H7 (cell line): ENCODE data around the gene ACAP3. TPM values are rescaled to one million over a fixed set of nuclear protein-coding genes. Genes with fewer than 3 reads are reported as not detected.

Source experiments
- DNase-seq: peaks from one replicate; pipeline ENCODE4 v3.0.0; 2012
- H3K27me3 ChIP-seq: 2 replicates; pipeline ENCODE4 v1.6.0; 2011; ENCODE audit warnings: mild to moderate bottlenecking, low read length; ENCODE audit not compliant: control insufficient read depth, insufficient read depth
- H3K36me3 ChIP-seq: replicated peaks from 2 replicates; pipeline ENCODE4 v1.5.1; 2011; ENCODE audit warnings: low read length; ENCODE audit not compliant: control insufficient read depth, insufficient read depth
- H3K4me3 ChIP-seq: 2 replicates; pipeline ENCODE4 v1.5.1; 2011; ENCODE audit warnings: low read depth, mild to moderate bottlenecking, control low read depth, low read length, moderate library complexity; ENCODE audit not compliant: insufficient read depth
- total RNA-seq: library from RNA; depleted of rRNA; stranded (reverse); fragments of >200 nt; shearing (Covaris generic); gene quantifications from 2 replicates; pipeline ENCODE4 v1.2.3, GENCODE V29; 2014; rRNA removed

Gene ACAP3
- 55.7 and 55.9 TPM in 2 replicates for total RNA-seq

- peak within 1 kb of the TSS; percentile 92 for H3K4me3 ChIP-seq
- H3K36me3 ChIP-seq = peaks cover 9% of the 10 kb centered on the region
- no peaks in the 10 kb centered on the region; the same call in 1 of the 2 replicates for H3K27me3 ChIP-seq
- peak; percentile 100 for DNase-seq
Measured at GRCh38 chr1:1307923-1308755, at the start of gene ACAP3, which contains the start of gene PUSL1. Gene ACAP3 (minus strand): TSS chr1:1307930. CDS start chr1:1307815, 115 bp downstream. Gene PUSL1 (plus strand): TSS chr1:1308597. CDS start chr1:1308644, 47 bp downstream.

- DNase-seq = no peak
- Histone ChIP-seq H3K27me3 (peaks cover 18% of the 10 kb centered on the region), H3K4me3 (no peak overlapping the region; the same call in 1 of the 2 replicates), H3K36me3 (no peaks in the 10 kb centered on the region)
Measured at GRCh38 chr1:1356796-1357401, 49.2 kb upstream of the ACAP3 start.

- Histone ChIP-seq H3K4me3 (no peak overlapping the region), H3K36me3 (no peaks in the 10 kb centered on the region), H3K27me3 (peaks cover 18% of the 10 kb centered on the region)
- DNase-seq = no peak
Measured at GRCh38 chr1:1356166-1356795, 48.6 kb upstream of the ACAP3 start.

GRCh38 chr1:1355416-1355815, 47.7 kb upstream of the ACAP3 start:
- Histone ChIP-seq H3K4me3 (peak overlapping the region; percentile 30), H3K27me3 (peaks cover 18% of the 10 kb centered on the region), H3K36me3 (no peaks in the 10 kb centered on the region)
- no peak for DNase-seq

- no peak for DNase-seq
- peak overlapping the region; percentile 31 for H3K4me3 ChIP-seq
Measured at GRCh38 chr1:1354271-1355247, 46.8 kb upstream of the ACAP3 start.

GRCh38 chr1:1353389-1354151, 45.8 kb upstream of the ACAP3 start:
- Histone ChIP-seq H3K27me3 (peaks cover 18% of the 10 kb centered on the region), H3K36me3 (no peaks in the 10 kb centered on the region), H3K4me3 (peak overlapping the region; percentile 31)
- DNase-seq = peak; percentile 93

More at GRCh38 chr1:1354271-1355247, 46.8 kb upstream of the ACAP3 start:
- H3K36me3 ChIP-seq = no peaks in the 10 kb centered on the region
- peaks cover 18% of the 10 kb centered on the region for H3K27me3 ChIP-seq

GRCh38 chr1:1352786-1353388, 45.2 kb upstream of the ACAP3 start:
- Histone ChIP-seq H3K27me3 (peaks cover 18% of the 10 kb centered on the region), H3K36me3 (no peaks in the 10 kb centered on the region), H3K4me3 (no peak overlapping the region)
- DNase-seq = no peak

- no peak for DNase-seq
- Histone ChIP-seq H3K4me3 (peak overlapping the region; percentile 28), H3K36me3 (no peaks in the 10 kb centered on the region), H3K27me3 (peaks cover 18% of the 10 kb centered on the region)
Measured at GRCh38 chr1:1351511-1352427, 44.0 kb upstream of the ACAP3 start.

GRCh38 chr1:1349256-1350012, 41.7 kb upstream of the ACAP3 start, which contains the start of gene DVL1:
Gene DVL1 (minus strand): TSS chr1:1349418. CDS start chr1:1349065, 353 bp downstream.
- Histone ChIP-seq H3K27me3 (peaks cover 7% of the 10 kb centered on the region), H3K4me3 (peak within 1 kb of the TSS; percentile 88), H3K36me3 (no peaks in the 10 kb centered on the region)
- DNase-seq = peak; percentile 98

GRCh38 chr1:1348420-1349255, 40.9 kb upstream of the ACAP3 start:
- no peaks in the 10 kb centered on the region; the same call in 1 of the 2 replicates for H3K27me3 ChIP-seq
- DNase-seq = no peak

More at GRCh38 chr1:1348420-1349255, 40.9 kb upstream of the ACAP3 start:
- H3K4me3 ChIP-seq = peak overlapping the region; percentile 88
- H3K36me3 ChIP-seq = no peaks in the 10 kb centered on the region
